ENCODE measurements around the gene MTR.
A peak's percentile ranks its signal among the peaks of the same experiment; 100 is the strongest.

Gene MTR

GRCh38 chr1:236795035-236795756 lies at the start of gene MTR:
Gene MTR, plus strand, starts transcription at chr1:236795292. Its CDS starts 412 bp downstream, at chr1:236795704.
- peak; percentile 98 for DNase-seq

- DNase-seq: no peak
Measured at GRCh38 chr1:236746785-236747184, 48.3 kb upstream of the MTR start.

- no peak for DNase-seq
Measured at GRCh38 chr1:236747311-236747985, 47.6 kb upstream of the MTR start.

DNA sequence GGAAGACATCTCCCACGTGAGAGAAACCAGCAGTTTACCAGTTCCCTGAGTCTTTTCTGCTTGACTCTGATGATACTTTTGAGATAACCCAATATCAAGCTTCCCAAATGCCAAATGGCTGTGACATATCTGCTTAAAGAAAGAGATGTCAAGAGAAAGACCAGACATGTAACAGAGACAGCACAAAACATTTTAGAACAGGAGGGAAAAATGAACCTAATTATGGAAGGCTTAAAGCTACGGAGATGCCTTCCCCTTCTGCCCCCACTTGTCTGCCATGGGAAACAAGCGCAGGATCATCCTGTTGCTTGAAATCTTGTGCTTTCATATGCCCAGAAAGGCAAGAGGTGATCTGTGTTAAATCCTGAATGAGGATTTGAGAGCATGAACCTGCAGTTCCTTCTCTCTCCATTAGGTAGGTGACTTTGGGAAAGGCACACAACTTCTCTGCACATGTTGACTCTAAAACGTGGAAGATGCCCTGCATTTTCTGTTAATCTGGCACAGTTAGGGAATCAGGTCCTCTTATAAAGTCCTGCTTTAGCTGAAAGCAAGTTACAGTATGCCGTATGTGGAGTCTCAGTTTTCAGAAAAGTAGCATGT lies 46.7 kb upstream of the MTR start:
- DNase-seq: no peak

GRCh38 chr1:236750928-236751327 lies 44.2 kb upstream of the MTR start:
- DNase-seq: no peak

DNA sequence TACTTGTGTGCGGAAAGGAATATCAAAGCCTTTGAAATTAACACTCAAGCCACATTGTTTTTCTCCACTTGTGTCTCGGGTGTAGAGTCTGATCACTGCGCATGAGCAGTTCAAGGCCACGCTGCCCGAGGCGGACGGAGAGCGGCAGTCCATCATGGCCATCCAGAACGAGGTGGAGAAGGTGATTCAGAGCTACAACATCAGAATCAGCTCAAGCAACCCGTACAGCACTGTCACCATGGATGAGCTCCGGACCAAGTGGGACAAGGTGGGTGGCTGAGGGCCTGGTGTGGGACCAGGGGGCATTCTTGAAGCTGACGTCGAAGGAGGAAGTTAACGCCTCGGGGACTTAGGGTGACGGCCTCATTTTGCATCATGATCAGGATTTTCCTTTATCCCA lies 43.7 kb upstream of the MTR start:
- no peak for DNase-seq

DNA sequence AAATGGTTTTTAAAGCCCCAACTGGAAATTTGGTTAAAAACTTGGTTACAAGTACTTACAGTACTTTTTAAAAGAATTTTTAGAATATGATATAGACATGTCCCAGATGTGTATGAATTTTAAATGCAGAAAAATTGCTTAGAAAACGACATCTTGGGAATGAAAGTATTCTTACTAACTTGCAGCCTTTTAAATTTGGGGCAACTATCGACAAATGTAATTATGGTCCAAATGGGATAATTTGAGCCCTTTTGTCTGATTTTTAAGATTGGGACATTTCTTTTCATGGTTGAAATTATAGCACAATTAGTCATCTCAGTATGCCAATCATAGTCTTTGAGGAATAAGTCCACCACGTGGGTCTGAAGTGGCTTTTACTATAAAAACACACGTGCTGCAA lies 43.2 kb upstream of the MTR start:
- DNase-seq: no peak

GRCh38 chr1:236753516-236753915 lies 41.6 kb upstream of the MTR start:
- DNase-seq: no peak

GRCh38 chr1:236753964-236754363 lies 41.1 kb upstream of the MTR start:
- no peak for DNase-seq

GRCh38 chr1:236754525-236755210 lies 40.4 kb upstream of the MTR start:
- DNase-seq: no peak

DNA sequence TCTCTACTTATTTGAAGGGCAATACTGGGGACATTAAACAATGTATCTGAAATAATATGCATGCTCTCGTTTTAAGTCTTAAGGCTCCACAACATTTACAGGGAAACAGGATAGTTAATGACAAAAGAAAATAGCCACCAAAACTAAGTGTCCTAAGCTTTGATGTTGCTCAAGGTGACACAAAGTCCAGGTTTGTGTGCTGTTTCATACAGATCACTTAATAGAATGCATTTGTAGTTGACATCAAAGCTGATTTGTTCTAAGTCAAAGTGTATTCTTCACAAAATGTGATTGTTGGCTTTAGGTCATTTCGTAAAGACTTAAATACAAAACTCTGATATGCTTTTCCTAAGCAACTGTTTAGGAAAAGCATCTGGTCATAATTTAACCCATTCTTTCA lies 37.5 kb upstream of the MTR start:
- DNase-seq: no peak

DNA sequence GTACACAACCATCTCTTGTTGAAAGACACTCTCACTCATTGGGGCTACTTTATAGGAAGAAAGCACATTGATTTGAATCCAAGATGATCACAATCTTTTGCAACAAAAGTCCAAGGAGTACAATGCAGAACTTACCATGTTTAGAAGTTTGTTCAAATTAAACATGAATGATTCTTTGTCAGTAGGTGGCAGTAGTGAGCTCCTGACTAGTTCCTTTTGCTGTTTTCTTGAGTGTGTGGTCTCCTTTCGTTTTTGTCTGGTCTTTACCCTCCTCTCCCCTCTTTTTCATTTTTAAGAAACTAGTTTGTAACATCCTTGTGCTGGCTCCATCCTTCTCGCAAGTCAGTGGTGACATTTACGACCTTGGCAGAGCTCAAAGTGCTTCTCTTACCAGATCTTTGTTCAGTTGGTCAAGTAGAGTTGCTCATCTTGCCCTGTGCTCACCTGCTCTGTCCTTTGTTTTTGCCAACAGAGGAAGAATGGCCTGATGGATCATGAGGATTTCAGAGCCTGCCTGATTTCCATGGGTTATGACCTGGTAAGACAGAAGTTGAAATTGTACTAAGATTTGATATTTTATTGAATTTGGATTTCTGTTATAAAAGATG lies 35.7 kb upstream of the MTR start:
- peak; percentile 54 for DNase-seq

- DNase-seq: no peak
Measured at GRCh38 chr1:236760480-236760879, 34.6 kb upstream of the MTR start.

DNA sequence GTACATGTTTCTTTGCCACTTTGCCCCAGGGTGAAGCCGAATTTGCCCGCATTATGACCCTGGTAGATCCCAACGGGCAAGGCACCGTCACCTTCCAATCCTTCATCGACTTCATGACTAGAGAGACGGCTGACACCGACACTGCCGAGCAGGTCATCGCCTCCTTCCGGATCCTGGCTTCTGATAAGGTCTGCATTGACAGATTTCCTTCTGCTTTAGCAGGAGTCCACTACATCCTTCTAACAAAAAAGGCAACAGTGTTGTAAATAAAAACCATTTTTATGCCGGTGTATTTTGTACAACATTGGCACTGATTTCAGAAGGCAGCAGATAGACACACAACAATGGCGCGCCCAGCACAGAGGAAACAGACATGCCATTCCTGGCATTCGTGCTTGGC lies 34.1 kb upstream of the MTR start:
- no peak for DNase-seq

- DNase-seq: no peak
Measured at GRCh38 chr1:236761397-236762132, 33.5 kb upstream of the MTR start.

- DNase-seq: no peak
Measured at GRCh38 chr1:236762410-236762809, 32.7 kb upstream of the MTR start.

DNA sequence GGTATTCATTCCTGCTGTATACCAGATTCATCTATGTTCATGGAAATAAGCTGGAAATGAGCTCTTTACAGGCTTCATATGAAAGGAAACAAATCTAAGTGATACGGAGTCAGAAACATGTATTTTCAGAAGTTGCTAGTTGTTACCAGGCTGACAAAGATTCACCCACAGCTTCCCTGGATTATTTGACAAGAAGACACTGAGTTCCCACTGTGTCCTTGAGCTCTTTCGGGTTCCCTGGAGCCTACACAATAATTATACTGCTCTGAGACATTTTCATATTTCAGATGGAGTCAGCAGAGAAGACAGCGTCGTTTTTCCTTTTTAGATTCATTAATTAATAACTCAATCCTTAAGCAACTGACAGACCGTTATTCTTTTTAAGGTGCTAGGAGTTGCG lies 29.3 kb upstream of the MTR start:
- no peak for DNase-seq

- no peak for DNase-seq
Measured at GRCh38 chr1:236766506-236766905, 28.6 kb upstream of the MTR start.

GRCh38 chr1:236767276-236767675 lies 27.8 kb upstream of the MTR start:
- DNase-seq: no peak

DNA sequence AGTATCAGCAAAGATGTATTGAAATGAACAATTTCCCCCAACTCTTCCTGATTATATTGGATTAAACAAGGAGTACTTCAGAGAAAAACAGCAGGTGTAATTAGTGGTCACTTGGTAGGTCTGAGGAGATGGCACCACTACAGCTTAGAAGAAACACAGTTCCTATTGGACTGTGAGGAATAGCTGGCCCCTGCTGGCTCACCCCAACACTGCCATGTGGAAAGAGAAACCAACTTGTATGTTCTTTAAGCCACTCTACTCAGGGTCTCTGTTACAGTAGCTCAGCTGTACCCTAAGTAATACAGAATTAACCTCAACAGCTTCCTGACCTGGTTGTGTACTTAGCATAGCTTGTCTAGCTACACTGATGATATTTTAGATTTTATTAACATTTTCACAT lies 26.5 kb upstream of the MTR start:
- DNase-seq: no peak

- DNase-seq: no peak
Measured at GRCh38 chr1:236773919-236774318, 21.2 kb upstream of the MTR start.

DNA sequence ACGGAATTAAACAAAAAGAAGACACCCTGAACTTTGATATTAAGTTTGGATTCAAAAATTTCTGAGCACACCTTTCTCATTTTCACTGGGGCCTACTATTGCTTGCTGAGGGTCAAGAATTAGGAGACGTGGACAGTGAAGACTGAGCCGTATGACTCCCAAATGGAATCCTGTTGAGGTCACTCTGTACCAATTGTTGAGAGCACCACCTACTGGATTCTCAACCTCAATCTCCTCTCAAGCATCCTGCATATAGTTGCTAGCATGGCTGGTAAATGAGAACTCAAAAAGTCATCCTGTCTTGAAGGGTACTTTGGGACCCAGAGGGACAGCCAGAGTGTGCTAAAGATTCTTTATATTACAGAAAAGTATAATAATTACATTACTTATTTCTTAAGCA lies 20.2 kb upstream of the MTR start:
- no peak for DNase-seq

DNA sequence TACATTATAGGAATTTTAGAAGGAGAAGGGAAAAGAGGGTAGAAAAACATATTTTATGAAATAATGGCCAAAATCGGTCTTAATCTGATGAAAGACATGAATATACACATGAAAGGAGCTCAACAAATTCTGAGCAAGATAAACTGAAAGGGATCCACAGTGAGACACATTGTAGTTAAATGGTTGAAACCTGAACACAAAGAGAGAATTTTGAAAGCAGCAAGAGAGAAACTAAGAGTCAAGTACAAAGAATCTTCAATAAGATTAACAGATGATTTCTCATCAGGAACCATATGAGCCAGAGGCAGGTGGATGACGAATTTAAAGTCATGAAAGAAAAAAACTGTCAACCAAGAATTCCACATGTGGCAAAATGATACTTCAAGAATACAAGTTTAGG lies 15.8 kb upstream of the MTR start:
- DNase-seq: no peak

All from retina (tissue), 1 donor.